GM20000 (cell line): ENCODE measurements around the gene KREMEN1.

ENCODE experiments used
- DNase-seq: peaks from one replicate; pipeline ENCODE4 v3.0.0; 2012; ENCODE audit warnings: low spot score
- CTCF ChIP-seq: IDR thresholded peaks from 2 replicates; pipeline ENCODE4 v1.5.1; 2012; ENCODE audit warnings: mild to moderate bottlenecking, control low read depth; ENCODE audit errors: extremely low read depth, missing control alignments

Gene KREMEN1

GRCh38 chr22:29098296-29098695 is 25.5 kb downstream of the KREMEN1 start:
- TF ChIP-seq CTCF = no peak
- no peak for DNase-seq

GRCh38 chr22:29102300-29102699 is 29.5 kb downstream of the KREMEN1 start:
- no peak for DNase-seq
- no peak for TF ChIP-seq CTCF

- no peak for TF ChIP-seq CTCF
- no peak for DNase-seq
Measured at GRCh38 chr22:29103121-29103520, 30.3 kb downstream of the KREMEN1 start.

- no peak for DNase-seq
- TF ChIP-seq CTCF = no peak
Measured at GRCh38 chr22:29105468-29105867, 32.6 kb downstream of the KREMEN1 start.

- no peak for TF ChIP-seq CTCF
- no peak for DNase-seq
Measured at GRCh38 chr22:29106839-29107238, 34.0 kb downstream of the KREMEN1 start.

GRCh38 chr22:29108137-29108536 is 35.3 kb downstream of the KREMEN1 start:
- DNase-seq = no peak
- TF ChIP-seq CTCF = no peak

- no peak for TF ChIP-seq CTCF
- no peak for DNase-seq
Measured at GRCh38 chr22:29109822-29110221, 37.0 kb downstream of the KREMEN1 start.
